ENCODE results near the gene PSPN.

The PSPN gene

GRCh38 chr19:6375411-6376010, at the start of gene PSPN:
TSS of gene PSPN (minus strand) at chr19:6375933. CDS start at chr19:6375849, 84 bp downstream.
- no peak for DNase-seq (ENCODE audit: low read depth)

DNA sequence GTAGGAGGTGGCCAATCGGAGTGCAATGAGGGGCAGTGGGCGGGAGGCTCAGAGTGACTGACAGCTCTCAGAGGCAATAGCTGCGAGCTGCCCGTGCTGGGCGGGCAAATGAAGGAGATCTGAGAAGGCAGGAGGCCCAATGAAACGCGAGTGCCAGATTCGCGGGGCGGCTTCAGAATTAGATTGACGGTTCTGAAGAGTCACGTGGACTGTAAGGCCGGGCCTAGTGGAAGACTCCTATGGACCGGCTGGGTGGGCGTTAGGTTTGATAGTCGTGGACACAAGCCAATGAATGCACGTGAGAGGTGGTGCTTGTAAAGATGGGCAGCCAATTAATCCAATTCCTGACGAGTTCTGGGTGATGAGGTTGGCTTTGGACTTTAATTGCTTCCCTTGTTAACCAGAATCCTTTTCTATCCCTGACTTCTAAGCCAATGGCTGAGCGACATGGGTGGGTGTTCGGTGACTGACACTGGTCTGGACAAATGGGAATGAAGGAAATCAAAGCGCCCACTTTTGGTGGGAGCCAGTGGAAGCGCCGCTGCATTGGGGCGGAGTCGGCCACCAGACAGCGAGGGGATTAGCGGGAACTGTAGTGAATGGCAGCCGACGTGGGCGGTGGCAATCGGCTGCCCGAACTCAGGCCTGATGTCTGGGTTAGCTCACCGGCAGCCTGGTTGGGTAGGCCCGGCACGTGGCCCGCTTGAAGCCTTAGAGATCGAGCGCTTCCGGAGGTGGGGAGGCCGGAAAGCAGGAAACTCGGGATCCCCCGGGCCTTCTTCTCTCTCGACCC, 49.4 kb upstream of the PSPN start:
- DNase-seq (ENCODE audit: low read depth) = peak; percentile 100

GRCh38 chr19:6424195-6424938, 48.6 kb upstream of the PSPN start, which contains the start of gene KHSRP:
TSS of gene KHSRP (minus strand) at chr19:6424811. CDS start at chr19:6424701, 110 bp downstream.
- no peak for DNase-seq (ENCODE audit: low read depth)

DNA sequence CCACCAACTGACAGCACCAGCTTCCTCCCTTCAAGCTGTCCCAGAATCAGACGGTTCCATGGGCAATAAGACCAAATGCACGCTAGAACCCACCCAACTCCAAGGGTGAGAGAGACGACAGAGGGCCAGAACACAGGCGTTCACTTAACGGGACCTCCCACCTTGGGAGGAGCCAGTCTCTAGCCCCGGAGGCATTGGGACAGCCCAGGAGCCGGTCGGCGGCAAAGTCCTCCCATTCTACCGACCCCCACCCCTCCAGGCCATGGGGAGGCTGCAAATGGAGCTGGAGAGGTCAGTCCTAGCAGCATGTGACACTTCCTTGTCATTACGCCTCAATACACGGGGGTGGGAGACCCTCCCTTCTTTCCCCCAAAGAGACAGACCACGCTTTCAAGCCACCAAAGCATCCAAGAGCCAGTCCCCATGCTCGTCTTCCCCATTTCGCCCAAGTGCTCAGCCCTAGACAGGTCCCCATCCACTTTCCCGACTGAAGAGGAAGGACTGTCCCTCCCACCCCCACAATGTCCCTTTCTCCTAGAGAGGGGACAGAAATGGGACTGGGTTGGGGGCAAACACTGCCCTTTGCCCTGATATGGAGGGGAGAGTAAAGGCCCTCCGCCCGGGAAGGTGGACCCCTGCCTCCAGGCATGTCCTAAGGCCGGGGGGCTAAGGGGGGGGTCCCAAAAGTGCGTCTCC, 47.9 kb upstream of the PSPN start:
- peak; percentile 37 for DNase-seq (ENCODE audit: low read depth)

DNA sequence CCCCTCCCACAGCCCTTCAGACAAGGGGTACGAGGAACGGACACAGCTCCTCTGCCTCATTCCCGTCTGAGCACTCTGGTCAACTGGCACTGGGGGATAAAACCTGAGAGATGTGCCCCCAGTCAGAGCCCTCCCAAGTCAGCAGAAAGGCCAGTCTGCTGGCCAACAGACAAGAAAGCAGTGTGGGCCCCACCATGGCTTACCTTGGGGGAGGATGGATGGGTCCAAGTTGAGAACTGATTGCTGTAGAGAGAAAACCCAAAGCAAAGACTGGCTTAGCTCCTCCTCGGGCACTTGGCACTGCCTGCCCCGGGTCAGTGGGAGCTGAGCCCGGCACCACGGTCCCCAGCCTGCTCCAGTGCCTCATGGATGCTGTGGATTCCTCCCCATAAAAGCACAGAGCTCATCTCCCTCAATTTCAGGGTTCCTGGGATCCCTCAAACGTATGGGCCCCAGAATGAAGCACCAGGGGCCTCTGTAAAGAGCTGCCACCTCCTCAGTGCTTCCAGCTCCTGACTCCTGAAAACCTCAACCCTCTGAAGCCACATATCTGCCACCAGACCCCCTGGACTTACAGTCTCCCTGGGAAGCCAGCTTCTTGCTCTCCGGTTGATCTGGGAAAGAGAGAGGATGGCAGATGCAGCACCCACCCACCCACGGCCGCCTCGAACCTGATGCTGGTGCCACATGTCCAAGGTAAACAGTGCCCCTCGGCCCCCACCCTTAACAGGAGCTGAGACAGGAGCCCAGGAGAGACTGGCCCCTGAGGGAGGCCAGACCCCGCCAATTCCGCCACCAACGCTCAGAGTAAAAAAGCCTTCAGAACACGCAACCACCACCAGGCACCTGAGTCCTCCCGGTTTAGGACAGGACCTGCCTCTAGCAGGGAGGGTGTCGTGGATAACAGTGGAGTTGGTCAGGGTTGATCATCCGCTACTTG, 45.6 kb upstream of the PSPN start:
- no peak for DNase-seq (ENCODE audit: low read depth)

DNA sequence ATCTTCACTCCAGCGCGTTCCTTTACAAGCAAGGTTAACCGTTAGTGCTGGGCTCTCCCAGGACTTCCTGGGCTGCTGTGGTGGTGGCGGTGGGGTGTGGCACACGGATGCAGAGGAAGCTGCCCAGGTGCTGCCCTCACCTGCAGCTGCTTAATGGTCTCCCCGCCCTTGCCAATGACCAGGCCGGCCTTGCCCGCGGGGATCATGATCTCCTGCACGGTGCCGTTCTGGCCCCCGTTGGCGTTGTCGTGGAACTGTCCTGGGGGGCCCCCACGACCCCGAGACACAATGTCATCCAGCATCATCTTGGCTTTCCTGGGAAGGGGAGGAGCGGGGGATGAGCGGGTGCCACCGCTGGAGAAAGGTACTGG, 42.8 kb upstream of the PSPN start:
- no peak for DNase-seq (ENCODE audit: low read depth)

GRCh38 chr19:6417713-6418561, 42.2 kb upstream of the PSPN start:
- peak; percentile 43 for DNase-seq (ENCODE audit: low read depth)

- DNase-seq (ENCODE audit: low read depth) = no peak
These were observed 41.1 kb upstream of the PSPN start for GRCh38 chr19:6416658-6417405.

DNA sequence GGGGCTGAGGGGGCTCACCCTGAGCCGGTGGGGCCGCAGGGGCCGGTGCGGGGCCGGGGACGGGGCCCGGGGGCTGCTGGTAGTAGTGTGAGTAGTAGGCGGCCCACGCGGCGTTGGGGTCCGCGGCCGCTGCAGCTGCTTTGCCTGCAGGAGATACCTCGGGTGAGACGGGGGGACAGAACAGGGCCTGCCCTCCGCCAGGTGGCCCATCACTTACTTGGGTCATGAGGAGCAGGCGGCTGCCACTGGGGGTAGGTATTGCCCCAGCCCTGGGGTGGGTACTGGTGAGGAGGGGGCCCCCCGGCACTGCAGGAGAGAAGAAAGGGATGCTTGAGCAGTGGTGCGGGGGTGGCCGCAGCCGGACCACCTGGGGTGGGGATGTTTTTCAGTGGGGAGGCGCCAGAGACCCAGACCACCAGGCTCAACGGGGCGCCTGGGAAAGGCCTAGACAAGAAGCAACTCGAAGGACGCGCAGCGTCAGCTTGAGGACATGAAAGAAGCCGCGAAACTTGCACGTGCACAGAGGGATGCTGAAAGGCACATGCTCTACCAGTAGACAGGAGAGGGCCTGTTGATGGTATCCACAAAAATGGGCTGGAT, 40.0 kb upstream of the PSPN start:
- no peak for DNase-seq (ENCODE audit: low read depth)

DNA sequence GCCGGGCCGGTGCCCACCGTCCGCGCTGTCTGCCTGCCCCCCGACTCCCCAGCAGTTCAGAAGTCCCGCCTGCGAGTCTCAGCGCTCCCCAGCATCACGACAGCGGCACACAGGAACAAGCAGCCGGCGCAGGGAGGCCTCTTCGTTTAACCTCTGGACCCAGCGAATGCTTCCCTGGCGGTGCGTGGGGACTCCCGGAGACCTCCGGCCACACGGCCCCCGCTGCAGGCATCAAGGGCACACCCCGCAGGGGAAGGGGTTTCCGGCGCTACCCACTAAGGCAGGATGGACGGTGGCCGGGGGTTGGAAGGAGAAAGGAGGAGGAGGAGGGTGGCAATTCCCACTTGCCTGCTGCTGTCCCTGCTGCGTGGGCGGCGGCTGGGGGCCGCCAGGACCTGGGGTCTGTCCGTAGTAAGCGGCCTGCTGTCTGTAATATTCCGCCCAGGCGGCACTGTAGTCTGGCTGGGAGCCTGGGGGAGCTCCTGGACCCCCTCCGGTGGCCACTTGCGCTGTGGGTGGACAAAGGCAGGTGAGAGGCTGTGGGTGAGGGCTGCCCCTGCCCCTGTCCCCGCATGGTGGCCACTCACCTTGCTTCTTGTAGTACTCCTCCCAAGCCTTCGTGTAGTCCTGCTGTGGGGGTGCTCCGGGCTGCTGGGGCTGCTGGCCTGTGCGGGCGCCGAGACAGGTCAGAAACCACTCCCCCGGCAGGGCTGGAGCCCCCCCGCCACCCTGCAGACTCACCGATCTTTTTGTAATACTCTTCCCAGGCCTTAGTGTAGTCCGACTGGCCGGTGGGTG, 39.3 kb upstream of the PSPN start:
- DNase-seq (ENCODE audit: low read depth) = no peak

- DNase-seq (ENCODE audit: low read depth) = no peak
These were observed 38.2 kb upstream of the PSPN start for GRCh38 chr19:6413721-6414643.

DNA sequence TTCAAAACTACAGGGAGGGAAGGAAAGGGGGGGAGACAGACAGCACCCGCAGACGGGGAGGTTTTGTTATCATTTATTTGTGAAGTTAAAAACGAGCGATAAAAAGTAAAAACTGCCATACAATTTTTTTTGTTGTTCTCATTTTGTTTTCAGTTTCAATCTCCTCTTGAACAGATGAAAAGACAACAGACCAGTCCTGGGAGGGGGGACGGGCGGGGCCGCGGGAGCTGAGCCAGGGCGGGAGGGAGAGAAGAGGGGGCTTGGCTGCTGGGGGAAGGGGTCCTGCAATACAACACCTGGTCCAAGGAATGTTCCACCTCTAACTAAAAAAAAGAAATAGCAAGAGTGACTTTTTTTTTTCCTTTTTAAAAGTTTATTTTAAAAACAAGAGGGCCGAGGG, 37.6 kb upstream of the PSPN start:
- no peak for DNase-seq (ENCODE audit: low read depth)

- peak; percentile 20 for DNase-seq (ENCODE audit: low read depth)
These were observed 36.8 kb upstream of the PSPN start for GRCh38 chr19:6412447-6413091.

GRCh38 chr19:6412061-6412446, 36.3 kb upstream of the PSPN start:
- no peak for DNase-seq (ENCODE audit: low read depth)

GRCh38 chr19:6409346-6409745, 33.6 kb upstream of the PSPN start:
- no peak for DNase-seq (ENCODE audit: low read depth)

- DNase-seq (ENCODE audit: low read depth) = no peak
These were observed 30.7 kb upstream of the PSPN start for GRCh38 chr19:6406401-6406800.

Data from amniotic epithelial cell (primary cell).